OCI-LY7 (cell line): ENCODE measurements around the gene HS6ST3.

ENCODE experiments used
- CTCF ChIP-seq: fragments of 200-600 bp; sonication (generic); conservative IDR thresholded peaks from 2 replicates; pipeline ENCODE4 v1.5.1; 2014; ENCODE audit warnings: mild to moderate bottlenecking, antibody characterized with exemption, low read length, moderate library complexity, mixed read lengths
- EZH2phosphoT487 ChIP-seq: fragments of 200-600 bp; sonication (generic); IDR thresholded peaks from 2 replicates; pipeline ENCODE4 v1.6.1; 2018; ENCODE audit warnings: low read depth, borderline replicate concordance, mild to moderate bottlenecking, mixed run types, antibody characterized with exemption, low read length, moderate library complexity, mixed read lengths

DNA sequence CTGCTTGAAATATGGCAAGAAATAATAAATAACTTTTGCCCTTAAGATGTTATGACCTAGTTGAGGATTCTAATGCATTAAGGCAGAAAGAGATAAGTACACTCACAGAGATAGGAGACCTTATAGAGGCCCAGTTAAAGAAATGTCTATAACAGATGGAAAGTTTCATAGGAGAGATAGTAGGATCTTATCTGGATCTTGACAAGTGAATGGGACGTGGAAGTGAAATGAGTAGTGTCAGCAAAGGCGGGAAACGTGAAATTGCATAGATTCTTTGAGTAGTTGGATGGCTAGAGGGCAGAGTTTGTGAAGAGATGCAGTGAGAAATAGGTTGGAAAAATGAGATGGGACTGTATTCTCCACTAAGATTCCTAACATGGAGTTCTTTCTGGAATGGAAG, 71.2 kb downstream of the HS6ST3 start:
- no peak for TF ChIP-seq CTCF
- TF ChIP-seq EZH2phosphoT487 = no peak
